GDM1 (cell line): Measurements from ENCODE around the gene NKG7.
A peak's percentile ranks its signal among the peaks of the same experiment; 100 is the strongest.
"Not testable (repeated sequence)": the region's sequence is repeated elsewhere in the genome, so short reads cannot be mapped to it uniquely, and the experiment has no call there.

Experiments used
- DNase-seq: peaks from one replicate; lab custom pipeline; 2025; lab: John Stamatoyannopoulos, UW

The NKG7 gene, protein sequence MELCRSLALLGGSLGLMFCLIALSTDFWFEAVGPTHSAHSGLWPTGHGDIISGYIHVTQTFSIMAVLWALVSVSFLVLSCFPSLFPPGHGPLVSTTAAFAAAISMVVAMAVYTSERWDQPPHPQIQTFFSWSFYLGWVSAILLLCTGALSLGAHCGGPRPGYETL

GRCh38 chr19:51372649-51373504 lies at the start of gene NKG7:
Gene NKG7, minus strand, starts transcription at chr19:51372654. Its CDS starts 119 bp downstream, at chr19:51372535.
- peak; percentile 90 for DNase-seq

GRCh38 chr19:51422053-51422448 lies 49.6 kb upstream of the NKG7 start:
- DNase-seq, result peak; percentile 78

DNA sequence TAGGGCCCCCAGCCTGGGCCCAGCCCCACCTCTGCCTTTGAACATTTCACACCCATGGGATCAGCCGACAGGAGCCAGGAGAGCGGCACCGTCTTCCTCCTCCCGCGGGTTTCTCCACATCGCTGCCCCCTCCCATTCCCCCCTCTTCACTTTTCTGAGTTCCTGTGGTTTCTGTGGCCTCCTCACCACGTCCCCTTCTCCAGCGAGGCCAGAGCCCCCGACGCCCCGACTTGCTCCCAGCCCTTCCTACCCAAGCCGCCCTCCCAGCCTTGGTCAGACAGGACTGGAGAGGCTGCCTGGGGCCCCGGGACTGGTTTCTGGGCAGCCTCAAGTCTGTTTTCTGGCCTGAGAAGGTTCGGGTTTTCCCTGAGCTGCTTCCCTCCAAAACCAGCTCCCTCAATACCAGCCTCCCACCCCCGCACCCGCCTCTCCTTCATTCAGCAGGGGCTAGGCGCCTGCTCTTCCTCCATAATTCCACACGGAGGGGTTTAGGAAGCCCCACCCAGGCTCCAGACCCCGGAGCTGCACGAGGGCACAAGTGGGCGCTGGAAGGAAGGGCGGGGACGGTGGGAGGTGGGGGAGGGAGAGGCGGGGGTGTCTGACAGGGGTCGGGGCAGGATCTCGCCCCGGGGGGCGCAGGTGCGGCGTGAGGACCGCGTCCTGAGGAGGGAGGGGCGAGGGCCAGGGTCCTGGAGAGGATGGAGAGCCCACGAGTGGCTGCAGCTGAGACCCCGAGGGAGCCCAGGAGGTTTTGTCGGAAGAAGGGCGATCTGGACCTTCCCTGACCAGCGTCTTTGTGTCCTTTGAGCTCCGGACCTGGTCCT lies 49.0 kb upstream of the NKG7 start:
- DNase-seq, result peak; percentile 50

DNA sequence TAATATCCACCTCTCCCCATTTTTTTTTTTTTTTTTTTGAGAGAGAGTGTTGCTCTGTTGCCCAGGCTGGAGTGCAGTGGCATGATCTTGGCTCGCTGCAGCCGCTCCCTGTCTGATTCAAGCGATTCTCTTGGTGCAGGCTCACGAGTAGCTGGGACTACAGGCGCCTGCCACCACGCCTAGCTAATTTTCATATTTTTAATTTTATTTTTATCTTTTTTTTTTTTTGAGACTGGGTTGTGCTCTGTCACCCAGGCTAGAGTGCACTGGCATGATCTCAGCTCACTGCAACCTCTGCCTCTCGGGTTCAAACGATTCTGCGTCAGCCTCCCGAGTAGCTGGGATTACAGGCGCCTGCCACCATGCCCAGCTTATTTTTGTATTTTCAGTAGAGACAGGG lies 48.1 kb upstream of the NKG7 start:
- not testable (repeated sequence) for DNase-seq

- DNase-seq, result no peak
Measured at GRCh38 chr19:51418707-51419106, 46.3 kb upstream of the NKG7 start.

DNA sequence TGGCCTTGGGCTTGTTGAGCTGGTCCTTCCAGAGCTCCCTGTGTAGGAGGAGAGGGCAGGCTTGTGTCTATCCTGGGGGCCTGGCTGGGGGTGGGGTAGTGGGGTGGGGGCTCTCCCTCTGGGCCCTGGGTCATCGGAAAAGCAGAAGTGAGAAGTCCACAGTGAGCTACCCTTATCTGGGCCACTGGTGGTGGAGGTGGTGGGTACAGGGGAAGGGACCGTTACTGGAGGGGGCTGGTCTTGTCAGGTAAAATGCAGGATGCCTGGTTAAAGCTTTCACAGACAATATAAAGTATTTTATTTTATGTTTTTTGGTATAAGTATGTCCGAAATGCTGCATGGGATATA lies 45.3 kb upstream of the NKG7 start:
- DNase-seq, result peak; percentile 41

DNA sequence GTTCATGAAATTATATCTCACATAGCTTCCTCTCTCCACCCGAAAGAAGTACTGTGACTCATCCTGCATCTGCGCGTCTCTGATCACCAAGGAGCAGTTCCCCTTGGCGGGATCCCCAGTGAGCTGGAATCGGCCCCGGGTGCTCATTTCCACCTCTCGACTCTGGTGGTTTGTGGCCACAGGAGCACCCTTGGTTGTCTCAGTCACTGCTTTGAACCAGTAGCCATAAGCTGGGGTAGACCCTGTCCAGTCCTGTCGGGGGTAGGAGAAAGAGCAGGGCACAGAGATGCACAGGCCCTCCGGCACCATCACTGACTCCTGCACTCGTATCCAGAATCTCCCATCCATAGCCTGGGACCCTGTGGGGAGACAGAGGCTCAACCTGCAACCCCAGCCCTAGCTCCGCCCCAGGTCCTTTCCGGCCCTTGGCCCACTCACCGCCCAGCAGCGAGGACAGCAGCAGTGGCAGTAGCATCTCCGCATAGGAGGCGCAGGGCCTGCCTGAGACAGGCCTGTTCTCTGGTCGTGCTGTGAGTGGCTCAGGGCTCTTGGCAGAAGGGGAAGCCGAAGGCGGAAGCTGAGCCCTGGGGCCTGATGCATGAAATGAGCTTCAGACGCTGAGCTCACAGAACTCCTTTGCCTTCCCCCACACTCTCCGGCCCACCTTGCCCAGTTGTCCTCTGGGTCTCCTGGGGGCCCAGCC lies 44.8 kb upstream of the NKG7 start, which contains the start of gene SIGLEC10:
TSS of gene SIGLEC10 (minus strand) at position 536 of the 703 bp plus-strand sequence. CDS start at position 475, 61 bp downstream.
- peak; percentile 84 for DNase-seq

DNA sequence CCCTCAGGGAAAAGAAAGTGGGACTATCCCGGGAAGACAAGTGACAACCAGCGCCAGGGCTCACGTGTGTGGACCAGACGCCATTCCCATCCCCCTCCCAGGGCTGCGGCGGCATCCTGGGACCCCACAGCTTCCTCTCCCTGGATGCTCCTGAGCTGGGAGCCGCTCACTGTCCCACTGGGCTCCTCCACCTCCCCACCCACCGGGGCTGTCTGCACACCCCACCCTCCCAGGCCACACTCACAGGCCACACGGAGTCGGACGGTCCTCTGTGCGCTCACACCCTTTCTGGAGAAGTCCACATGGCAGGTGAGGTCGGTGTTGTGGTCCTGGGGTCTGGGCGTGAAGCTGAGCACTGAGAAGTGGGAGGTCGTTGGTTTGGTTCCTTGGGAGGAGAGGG lies 44.0 kb upstream of the NKG7 start:
- not testable (repeated sequence) for DNase-seq

- DNase-seq, result no peak
Measured at GRCh38 chr19:51415187-51415586, 42.7 kb upstream of the NKG7 start.

DNA sequence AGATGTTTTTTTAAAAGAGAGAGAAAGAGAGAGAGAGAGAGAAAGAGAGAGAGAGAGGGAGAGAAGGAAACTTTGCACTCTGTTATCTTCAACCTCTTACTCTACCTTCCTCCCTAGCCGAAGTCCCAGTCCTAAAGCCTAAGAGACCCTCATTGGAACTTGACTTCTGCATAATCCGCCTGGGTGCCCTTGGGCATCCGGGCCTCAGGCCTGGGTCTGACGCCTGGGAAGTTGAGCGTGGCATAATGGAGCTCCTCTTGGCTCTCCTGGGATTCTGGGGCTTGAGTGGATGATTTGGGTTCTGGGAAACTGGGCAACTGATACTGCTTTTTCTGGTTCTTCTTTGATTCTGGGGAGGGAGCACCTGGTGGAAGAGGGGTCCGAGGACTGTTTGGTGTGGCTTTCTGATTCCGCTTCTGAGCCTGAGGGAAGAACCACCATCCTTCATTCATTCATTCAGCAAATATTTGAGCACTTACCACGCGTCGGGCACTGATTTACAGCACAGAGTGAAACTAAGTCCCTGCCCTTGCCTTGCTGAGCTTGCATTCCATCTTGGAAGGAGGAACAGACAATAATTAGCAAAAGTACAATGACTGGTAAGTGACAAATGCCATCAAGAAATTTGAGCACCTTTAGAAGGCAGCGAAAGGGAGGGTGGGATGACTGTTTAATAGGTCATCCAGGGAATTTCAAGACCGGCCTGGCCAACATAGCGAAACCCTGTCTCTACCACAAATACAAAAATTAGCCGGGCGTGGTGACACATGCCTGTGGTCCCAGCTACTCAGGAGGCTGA lies 38.7 kb upstream of the NKG7 start:
- no peak for DNase-seq

DNA sequence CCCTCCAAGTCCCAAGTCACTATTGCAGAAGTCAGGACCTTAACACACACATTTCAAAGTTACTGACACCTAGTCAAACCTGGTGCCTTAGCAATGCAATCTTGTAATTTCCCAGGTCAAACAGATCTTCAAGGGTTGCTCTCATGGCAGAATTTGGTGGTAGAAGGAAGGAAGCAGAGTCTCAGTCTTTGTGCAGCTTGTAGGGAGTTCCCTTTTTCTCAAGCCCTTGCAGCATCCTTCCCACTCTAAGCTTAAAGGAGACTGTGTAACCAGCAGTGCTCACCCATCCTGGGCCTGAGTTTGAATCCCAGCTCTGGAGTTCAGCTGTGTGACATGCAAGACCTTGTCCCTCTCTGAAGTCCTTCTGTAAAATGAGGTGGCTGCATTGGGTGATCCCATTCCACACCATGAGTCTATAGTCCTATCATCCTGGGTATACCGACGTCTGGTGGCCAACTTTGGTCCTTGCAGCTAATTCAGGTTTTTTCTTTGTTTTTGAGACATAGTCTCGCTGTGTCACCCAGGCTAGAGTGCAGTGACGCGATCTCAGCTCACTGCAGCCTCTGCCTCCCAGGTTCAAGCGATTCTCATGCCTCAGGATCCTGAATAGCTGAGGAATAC lies 35.2 kb upstream of the NKG7 start:
- DNase-seq, result peak; percentile 60

GRCh38 chr19:51402117-51402516 lies 29.7 kb upstream of the NKG7 start:
- DNase-seq, result no peak

DNA sequence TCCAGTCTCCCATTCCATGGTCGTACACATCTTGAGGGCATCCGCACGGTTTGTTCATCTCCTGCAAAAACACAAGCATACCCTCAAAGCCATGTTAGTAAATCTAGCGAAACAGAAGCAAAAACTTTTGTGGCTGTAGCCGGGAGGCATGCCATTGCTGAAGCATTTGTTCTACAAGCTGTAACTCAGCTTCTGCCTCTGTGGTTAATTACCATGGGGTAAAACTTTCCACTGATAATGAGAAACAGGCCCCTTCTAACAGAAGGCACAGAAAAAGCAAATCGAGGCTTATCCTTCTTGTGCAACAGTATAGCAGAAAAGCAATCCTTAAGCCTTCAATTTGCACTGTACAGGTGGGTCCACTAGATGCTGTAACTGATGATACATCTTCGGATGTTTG lies 27.5 kb upstream of the NKG7 start:
- not testable (repeated sequence) for DNase-seq

DNA sequence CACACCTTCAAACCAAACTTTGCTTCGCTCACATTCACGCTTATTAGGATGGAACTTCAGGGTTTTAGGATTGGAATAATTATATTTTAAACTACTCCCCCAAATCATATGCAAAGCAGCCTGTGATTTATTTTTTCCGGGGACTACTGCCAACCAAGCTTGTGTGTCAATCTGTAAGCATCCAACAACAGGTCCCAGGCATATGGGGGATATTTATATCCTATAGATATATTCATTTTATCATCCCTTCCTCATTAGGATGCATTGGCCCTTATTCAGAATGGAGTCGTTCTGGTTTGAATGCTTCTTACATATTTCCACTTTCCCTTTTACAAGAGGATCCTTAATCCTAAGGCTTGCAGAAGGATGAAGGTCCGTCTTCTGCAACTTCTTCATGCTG lies 26.8 kb upstream of the NKG7 start:
- DNase-seq, result no peak

GRCh38 chr19:51398096-51398704 lies 25.7 kb upstream of the NKG7 start:
- DNase-seq, result peak; percentile 41

DNA sequence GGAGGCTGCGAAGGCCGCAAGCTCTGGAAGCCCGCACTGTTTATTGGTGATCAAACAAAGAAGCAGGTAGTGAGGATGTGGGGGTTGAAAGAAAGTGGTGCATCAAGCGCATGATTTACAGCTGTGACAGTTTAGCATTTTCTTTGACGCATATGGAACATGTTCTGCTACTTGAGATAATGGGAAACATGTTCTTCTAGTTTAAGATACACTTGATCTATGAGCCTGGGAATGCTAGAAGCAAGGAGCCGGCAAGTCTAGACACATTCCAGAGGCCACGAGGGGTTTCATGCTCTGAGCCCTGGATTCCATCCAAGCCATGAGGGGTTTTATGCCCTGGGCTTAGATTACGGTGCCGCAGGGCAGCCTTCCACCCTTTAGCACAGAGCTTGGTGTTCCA lies 25.0 kb upstream of the NKG7 start:
- DNase-seq, result not testable (repeated sequence)

DNA sequence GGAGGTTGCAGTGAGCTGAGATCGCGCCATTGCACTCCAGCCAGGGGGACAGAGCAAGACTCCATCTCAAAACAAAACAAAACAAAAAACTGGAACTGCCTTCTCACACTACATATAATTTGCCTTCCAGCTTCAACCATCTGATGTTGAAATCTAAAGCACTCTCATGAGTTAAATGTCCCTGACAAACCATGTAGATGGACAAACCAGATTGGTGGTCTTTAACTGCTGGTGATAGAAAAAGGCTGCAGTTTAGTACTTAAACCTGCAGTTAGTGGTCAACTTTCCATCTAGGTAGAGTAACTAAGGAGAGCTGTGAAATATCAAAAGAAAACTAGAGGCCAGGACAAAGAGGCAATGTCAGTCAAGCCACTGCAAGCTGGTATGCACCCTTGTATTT lies 23.7 kb upstream of the NKG7 start:
- no peak for DNase-seq

- peak; percentile 98 for DNase-seq
Measured at GRCh38 chr19:51394050-51394836, 21.8 kb upstream of the NKG7 start.

DNA sequence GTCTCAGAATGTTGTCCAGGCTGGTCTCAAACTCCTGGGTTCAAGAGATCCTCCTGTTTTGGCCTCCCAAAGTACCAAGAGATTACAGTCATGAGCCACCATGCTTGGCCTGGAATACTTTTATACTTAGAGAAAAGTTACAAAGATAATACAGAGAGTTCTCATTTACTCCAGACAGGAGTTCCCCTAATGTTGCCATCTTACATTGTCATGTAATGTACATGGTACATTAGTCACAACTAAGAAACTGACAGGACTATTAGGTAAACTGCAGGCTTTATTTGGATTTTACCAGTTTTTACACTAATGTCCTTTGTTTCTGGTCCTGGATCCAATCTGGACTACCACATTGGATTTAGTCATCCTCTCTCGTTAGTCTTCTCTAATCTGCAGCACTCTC lies 20.2 kb upstream of the NKG7 start:
- no peak for DNase-seq
